Activated naive CD4-positive, alpha-beta T cell treated with anti-CD3 and anti-CD28 coated beads, Interleukin-2, amount 10 ng/mL, durations not matched to agents 7 days and 5 days (primary cell): Measurements from ENCODE around the gene PHF2.

Experiments
- CTCF ChIA-PET: fragments of 350-600 bp; sonication (Branson Sonifier 250); formaldehyde crosslinking; loops from one replicate; lab custom pipeline; 2021; ENCODE audit warnings: antibody characterized with exemption; lab: Charles Lee
- DNase-seq: peaks from one replicate; pipeline ENCODE4 v3.0.0-alpha.2; 2020
- H3K27ac Mint-ChIP-seq: one replicate; pipeline ENCODE4 v1.8.0; 2021; ENCODE audit warnings: mild to moderate bottlenecking, moderate library complexity, mixed read lengths
- H3K27me3 Mint-ChIP-seq: one replicate; pipeline ENCODE4 v1.8.0; 2021; ENCODE audit warnings: mild to moderate bottlenecking, mixed read lengths
- H3K36me3 Mint-ChIP-seq: one replicate; pipeline ENCODE4 v1.8.0; 2021; ENCODE audit warnings: mixed read lengths
- H3K4me1 Mint-ChIP-seq: one replicate; pipeline ENCODE4 v1.8.0; 2021; ENCODE audit warnings: mixed read lengths
- H3K4me3 Mint-ChIP-seq: one replicate; pipeline ENCODE4 v1.8.0; 2021; ENCODE audit warnings: mild to moderate bottlenecking, moderate library complexity, mixed read lengths
- H3K9me3 Mint-ChIP-seq: one replicate; pipeline ENCODE4 v1.8.0; 2021; ENCODE audit warnings: mixed read lengths

Gene PHF2

GRCh38 chr9:93612052-93612795 lies 35.8 kb downstream of the PHF2 start:
- CTCF ChIA-PET, result no interaction called here
- peaks cover 16% of the 10 kb centered on the region for H3K36me3 Mint-ChIP-seq
- H3K4me1 Mint-ChIP-seq, result no peaks in the 10 kb centered on the region
- H3K4me3 Mint-ChIP-seq, result no peak overlapping the region
- no peak overlapping the region for H3K27ac Mint-ChIP-seq
- H3K9me3 Mint-ChIP-seq, result peaks cover 21% of the 10 kb centered on the region
- no peak for DNase-seq
- H3K27me3 Mint-ChIP-seq, result no peaks in the 10 kb centered on the region

GRCh38 chr9:93612796-93613154 lies 36.4 kb downstream of the PHF2 start:
- peaks cover 19% of the 10 kb centered on the region for H3K9me3 Mint-ChIP-seq
- H3K27ac Mint-ChIP-seq, result no peak overlapping the region
- H3K4me1 Mint-ChIP-seq, result no peaks in the 10 kb centered on the region
- DNase-seq, result no peak
- H3K4me3 Mint-ChIP-seq, result no peak overlapping the region
- H3K36me3 Mint-ChIP-seq, result peaks cover 14% of the 10 kb centered on the region
- no peaks in the 10 kb centered on the region for H3K27me3 Mint-ChIP-seq
- CTCF ChIA-PET, result no interaction called here

GRCh38 chr9:93613174-93613573 lies 36.8 kb downstream of the PHF2 start:
- Mint-ChIP-seq H3K36me3 (peaks cover 14% of the 10 kb centered on the region), H3K4me3 (no peak overlapping the region), H3K27me3 (no peaks in the 10 kb centered on the region), H3K4me1 (no peaks in the 10 kb centered on the region), H3K27ac (no peak overlapping the region), H3K9me3 (peaks cover 18% of the 10 kb centered on the region)
- CTCF ChIA-PET, result no interaction called here
- DNase-seq, result no peak

GRCh38 chr9:93613791-93614190 lies 37.4 kb downstream of the PHF2 start:
- H3K9me3 Mint-ChIP-seq, result peaks cover 18% of the 10 kb centered on the region
- H3K4me3 Mint-ChIP-seq, result no peak overlapping the region
- CTCF ChIA-PET, result no interaction called here
- H3K36me3 Mint-ChIP-seq, result peaks cover 14% of the 10 kb centered on the region
- no peaks in the 10 kb centered on the region for H3K4me1 Mint-ChIP-seq
- H3K27me3 Mint-ChIP-seq, result no peaks in the 10 kb centered on the region
- H3K27ac Mint-ChIP-seq, result no peak overlapping the region
- DNase-seq, result no peak

GRCh38 chr9:93614830-93615468 lies 38.6 kb downstream of the PHF2 start:
- Mint-ChIP-seq H3K36me3 (peaks cover 9% of the 10 kb centered on the region), H3K27me3 (no peaks in the 10 kb centered on the region), H3K4me1 (no peaks in the 10 kb centered on the region), H3K9me3 (peaks cover 9% of the 10 kb centered on the region), H3K27ac (no peak overlapping the region), H3K4me3 (no peak overlapping the region)
- CTCF ChIA-PET, result no interaction called here
- no peak for DNase-seq

- no peak overlapping the region for H3K27ac Mint-ChIP-seq
- CTCF ChIA-PET, result no interaction called here
- H3K9me3 Mint-ChIP-seq, result peaks cover 1% of the 10 kb centered on the region
- no peaks in the 10 kb centered on the region for H3K27me3 Mint-ChIP-seq
- H3K4me1 Mint-ChIP-seq, result no peaks in the 10 kb centered on the region
- peaks cover 5% of the 10 kb centered on the region for H3K36me3 Mint-ChIP-seq
- no peak for DNase-seq
- H3K4me3 Mint-ChIP-seq, result no peak overlapping the region
Measured at GRCh38 chr9:93616044-93616443, 39.7 kb downstream of the PHF2 start.

- H3K36me3 Mint-ChIP-seq, result no peaks in the 10 kb centered on the region
- CTCF ChIA-PET, result no interaction called here
- no peak overlapping the region for H3K4me3 Mint-ChIP-seq
- H3K4me1 Mint-ChIP-seq, result no peaks in the 10 kb centered on the region
- H3K27me3 Mint-ChIP-seq, result no peaks in the 10 kb centered on the region
- H3K9me3 Mint-ChIP-seq, result no peaks in the 10 kb centered on the region
- H3K27ac Mint-ChIP-seq, result no peak overlapping the region
- no peak for DNase-seq
Measured at GRCh38 chr9:93617273-93617672, 40.9 kb downstream of the PHF2 start.

- no peaks in the 10 kb centered on the region for H3K9me3 Mint-ChIP-seq
- H3K4me3 Mint-ChIP-seq, result no peak overlapping the region
- H3K27ac Mint-ChIP-seq, result no peak overlapping the region
- H3K27me3 Mint-ChIP-seq, result no peaks in the 10 kb centered on the region
- no peaks in the 10 kb centered on the region for H3K36me3 Mint-ChIP-seq
- DNase-seq, result no peak
- CTCF ChIA-PET, result no interaction called here
- H3K4me1 Mint-ChIP-seq, result no peaks in the 10 kb centered on the region
Measured at GRCh38 chr9:93619272-93619775, 42.9 kb downstream of the PHF2 start.

GRCh38 chr9:93620041-93620506 lies 43.7 kb downstream of the PHF2 start:
- no peak overlapping the region for H3K4me3 Mint-ChIP-seq
- H3K9me3 Mint-ChIP-seq, result no peaks in the 10 kb centered on the region
- H3K36me3 Mint-ChIP-seq, result no peaks in the 10 kb centered on the region
- H3K27me3 Mint-ChIP-seq, result no peaks in the 10 kb centered on the region
- CTCF ChIA-PET, result no interaction called here
- H3K27ac Mint-ChIP-seq, result no peak overlapping the region
- no peaks in the 10 kb centered on the region for H3K4me1 Mint-ChIP-seq
- no peak for DNase-seq

GRCh38 chr9:93620881-93621820 lies 44.8 kb downstream of the PHF2 start:
- H3K27ac Mint-ChIP-seq, result no peak overlapping the region
- no peaks in the 10 kb centered on the region for H3K36me3 Mint-ChIP-seq
- H3K4me3 Mint-ChIP-seq, result no peak overlapping the region
- no peaks in the 10 kb centered on the region for H3K4me1 Mint-ChIP-seq
- H3K27me3 Mint-ChIP-seq, result no peaks in the 10 kb centered on the region
- H3K9me3 Mint-ChIP-seq, result no peaks in the 10 kb centered on the region
- CTCF ChIA-PET, result no interaction called here
- DNase-seq, result no peak

- Mint-ChIP-seq H3K36me3 (no peaks in the 10 kb centered on the region), H3K27ac (no peak overlapping the region), H3K9me3 (no peaks in the 10 kb centered on the region), H3K4me1 (no peaks in the 10 kb centered on the region), H3K4me3 (no peak overlapping the region), H3K27me3 (no peaks in the 10 kb centered on the region)
- no peak for DNase-seq
- CTCF ChIA-PET, result no interaction called here
Measured at GRCh38 chr9:93621922-93622321, 45.5 kb downstream of the PHF2 start.

GRCh38 chr9:93622691-93623090 lies 46.3 kb downstream of the PHF2 start:
- H3K27me3 Mint-ChIP-seq, result no peaks in the 10 kb centered on the region
- H3K4me1 Mint-ChIP-seq, result no peaks in the 10 kb centered on the region
- H3K27ac Mint-ChIP-seq, result no peak overlapping the region
- no peak for DNase-seq
- peaks cover 3% of the 10 kb centered on the region for H3K9me3 Mint-ChIP-seq
- H3K36me3 Mint-ChIP-seq, result peaks cover 2% of the 10 kb centered on the region
- no peak overlapping the region for H3K4me3 Mint-ChIP-seq
- CTCF ChIA-PET, result no interaction called here

GRCh38 chr9:93623753-93624152 lies 47.4 kb downstream of the PHF2 start:
- H3K4me3 Mint-ChIP-seq, result no peak overlapping the region
- peaks cover 13% of the 10 kb centered on the region for H3K9me3 Mint-ChIP-seq
- H3K27me3 Mint-ChIP-seq, result no peaks in the 10 kb centered on the region
- no peak overlapping the region for H3K27ac Mint-ChIP-seq
- H3K36me3 Mint-ChIP-seq, result peaks cover 8% of the 10 kb centered on the region
- H3K4me1 Mint-ChIP-seq, result no peaks in the 10 kb centered on the region
- CTCF ChIA-PET, result no interaction called here
- no peak for DNase-seq

- Mint-ChIP-seq H3K27me3 (no peaks in the 10 kb centered on the region), H3K36me3 (peaks cover 8% of the 10 kb centered on the region), H3K4me3 (no peak overlapping the region), H3K9me3 (peaks cover 13% of the 10 kb centered on the region), H3K27ac (no peak overlapping the region), H3K4me1 (no peaks in the 10 kb centered on the region)
- CTCF ChIA-PET, result no interaction called here
- DNase-seq, result no peak
Measured at GRCh38 chr9:93624431-93624834, 48.0 kb downstream of the PHF2 start.
